Activated CD8-positive, alpha-beta T cell treated with anti-CD3 and anti-CD28 coated beads, Interleukin-2, amount 10 ng/mL, durations not matched to agents 7 days and 5 days (primary cell): ENCODE measurements around the gene IRS2. TPM values are rescaled to one million over a fixed set of nuclear protein-coding genes. Genes with fewer than 3 reads are reported as not detected.

Experiments
- ATAC-seq: fragments of 150-1000 bp; cut with Tn5 transposase; one replicate; pipeline ENCODE4 v1.10.0; 2021; ENCODE audit warnings: moderate library complexity
- CTCF ChIA-PET: fragments of 350-600 bp; sonication (Branson Sonifier 250); formaldehyde crosslinking; loops from one replicate; lab custom pipeline; 2021; ENCODE audit warnings: antibody characterized with exemption; lab: Charles Lee
- POLR2A ChIA-PET: fragments of 350-600 bp; sonication (Branson Sonifier 250); formaldehyde crosslinking; loops from one replicate; lab custom pipeline; 2021; ENCODE audit warnings: antibody characterized with exemption; lab: Charles Lee
- DNase-seq: peaks from one replicate; pipeline ENCODE4 v3.0.0-alpha.2; 2020
- H3K27ac Mint-ChIP-seq: one replicate; pipeline ENCODE4 v1.8.0; 2021; ENCODE audit warnings: mild to moderate bottlenecking, mixed read lengths
- H3K27me3 Mint-ChIP-seq: one replicate; pipeline ENCODE4 v1.8.0; 2021; ENCODE audit warnings: low read depth, mixed read lengths
- H3K36me3 Mint-ChIP-seq: one replicate; pipeline ENCODE4 v1.8.0; 2021; ENCODE audit warnings: low read depth, mixed read lengths
- H3K4me1 Mint-ChIP-seq: one replicate; pipeline ENCODE4 v1.8.0; 2021; ENCODE audit warnings: low read depth, mixed read lengths
- H3K4me3 Mint-ChIP-seq: one replicate; pipeline ENCODE4 v1.8.0; 2021; ENCODE audit warnings: mild to moderate bottlenecking, mixed read lengths
- H3K9me3 Mint-ChIP-seq: one replicate; pipeline ENCODE4 v1.8.0; 2022; ENCODE audit warnings: mixed read lengths; ENCODE audit not compliant: insufficient read depth
- total RNA-seq, 2 experiments: library from RNA; stranded (reverse); gene quantifications; one replicate each; pipeline ENCODE4 v1.2.3, GENCODE V29; 2021

Gene IRS2
- total RNA-seq, 2 experiments from 2014 or later: 3.2 to 3.3 TPM

- Mint-ChIP-seq H3K27ac (no peak overlapping the region), H3K9me3 (no peaks in the 10 kb centered on the region), H3K4me3 (no peak overlapping the region), H3K4me1 (peaks cover 21% of the 10 kb centered on the region), H3K27me3 (no peaks in the 10 kb centered on the region), H3K36me3 (peaks cover 3% of the 10 kb centered on the region)
- ATAC-seq (no peak), DNase-seq (no peak)
- POLR2A ChIA-PET: no interaction called here
- CTCF ChIA-PET: no interaction called here
Observed at GRCh38 chr13:109773786-109774185, 12.6 kb downstream of the IRS2 start.

GRCh38 chr13:109773276-109773675, 13.1 kb downstream of the IRS2 start:
- H3K4me1 Mint-ChIP-seq: peaks cover 15% of the 10 kb centered on the region
- DNase-seq (no peak), ATAC-seq (no peak)
- no peak overlapping the region for H3K27ac Mint-ChIP-seq
- H3K9me3 Mint-ChIP-seq: no peaks in the 10 kb centered on the region
- ChIA-PET POLR2A (no interaction called here), CTCF (no interaction called here)
- H3K36me3 Mint-ChIP-seq: peaks cover 3% of the 10 kb centered on the region
- H3K4me3 Mint-ChIP-seq: no peak overlapping the region
- H3K27me3 Mint-ChIP-seq: no peaks in the 10 kb centered on the region

- Mint-ChIP-seq H3K9me3 (no peaks in the 10 kb centered on the region), H3K36me3 (peaks cover 3% of the 10 kb centered on the region), H3K4me1 (peaks cover 6% of the 10 kb centered on the region), H3K4me3 (no peak overlapping the region), H3K27me3 (no peaks in the 10 kb centered on the region), H3K27ac (no peak overlapping the region)
- ChIA-PET POLR2A (no interaction called here), CTCF (no interaction called here)
- DNase-seq (no peak), ATAC-seq (no peak)
Observed at GRCh38 chr13:109771926-109772325, 14.5 kb downstream of the IRS2 start.

- CTCF ChIA-PET: no interaction called here
- no peak overlapping the region for H3K27ac Mint-ChIP-seq
Observed at GRCh38 chr13:109770436-109770835, 15.9 kb downstream of the IRS2 start.

GRCh38 chr13:109769921-109770320, 16.5 kb downstream of the IRS2 start:
- H3K27me3 Mint-ChIP-seq: no peaks in the 10 kb centered on the region
- ChIA-PET CTCF (no interaction called here), POLR2A (no interaction called here)
- peaks cover 3% of the 10 kb centered on the region for H3K36me3 Mint-ChIP-seq
- H3K4me1 Mint-ChIP-seq: peaks cover 5% of the 10 kb centered on the region
- no peak overlapping the region for H3K4me3 Mint-ChIP-seq
- DNase-seq (no peak), ATAC-seq (no peak)
- H3K9me3 Mint-ChIP-seq: no peaks in the 10 kb centered on the region
- H3K27ac Mint-ChIP-seq: no peak overlapping the region

More at GRCh38 chr13:109770436-109770835, 15.9 kb downstream of the IRS2 start:
- peaks cover 2% of the 10 kb centered on the region for H3K4me1 Mint-ChIP-seq
- ATAC-seq (no peak), DNase-seq (no peak)
- POLR2A ChIA-PET: no interaction called here
- H3K27me3 Mint-ChIP-seq: no peaks in the 10 kb centered on the region
- no peak overlapping the region for H3K4me3 Mint-ChIP-seq
- no peaks in the 10 kb centered on the region for H3K9me3 Mint-ChIP-seq
- peaks cover 3% of the 10 kb centered on the region for H3K36me3 Mint-ChIP-seq

GRCh38 chr13:109769275-109769674, 17.1 kb downstream of the IRS2 start:
- no peaks in the 10 kb centered on the region for H3K9me3 Mint-ChIP-seq
- H3K36me3 Mint-ChIP-seq: peaks cover 3% of the 10 kb centered on the region
- ChIA-PET CTCF (interaction anchor here (1.2 kb wide), 1 partner anchor 14 kb away, joined by 3 read pairs; no protein-coding TSS in a partner anchor), POLR2A (no interaction called here)
- no peak for ATAC-seq
- no peak overlapping the region for H3K4me3 Mint-ChIP-seq
- no peak overlapping the region for H3K27ac Mint-ChIP-seq
- no peaks in the 10 kb centered on the region for H3K27me3 Mint-ChIP-seq
- H3K4me1 Mint-ChIP-seq: peaks cover 12% of the 10 kb centered on the region
- no peak for DNase-seq

GRCh38 chr13:109768616-109769015, 17.8 kb downstream of the IRS2 start:
- POLR2A ChIA-PET: interaction anchor here (0.7 kb wide), 1 partner anchor 882 kb away, joined by 3 read pairs; no protein-coding TSS in a partner anchor
- H3K4me3 Mint-ChIP-seq: no peak overlapping the region
- H3K36me3 Mint-ChIP-seq: no peaks in the 10 kb centered on the region
- H3K27ac Mint-ChIP-seq: no peak overlapping the region
- DNase-seq (no peak), ATAC-seq (no peak)
- peaks cover 14% of the 10 kb centered on the region for H3K4me1 Mint-ChIP-seq
- H3K27me3 Mint-ChIP-seq: no peaks in the 10 kb centered on the region
- CTCF ChIA-PET: interaction anchor here (1.1 to 1.2 kb wide), 2 partner anchors 15 to 19 kb away, joined by 3 to 5 read pairs; no protein-coding TSS in a partner anchor
- H3K9me3 Mint-ChIP-seq: no peaks in the 10 kb centered on the region

GRCh38 chr13:109768176-109768575, 18.2 kb downstream of the IRS2 start:
- no peak overlapping the region for H3K27ac Mint-ChIP-seq
- H3K9me3 Mint-ChIP-seq: no peaks in the 10 kb centered on the region
- DNase-seq: no peak
- H3K27me3 Mint-ChIP-seq: no peaks in the 10 kb centered on the region
- no peaks in the 10 kb centered on the region for H3K36me3 Mint-ChIP-seq
- peaks cover 14% of the 10 kb centered on the region for H3K4me1 Mint-ChIP-seq
- CTCF ChIA-PET: interaction anchor here (1.1 kb wide), 1 partner anchor 19 kb away, joined by 5 read pairs; no protein-coding TSS in a partner anchor
- no peak for ATAC-seq
- POLR2A ChIA-PET: interaction anchor here (0.7 kb wide), 1 partner anchor 882 kb away, joined by 3 read pairs; no protein-coding TSS in a partner anchor
- H3K4me3 Mint-ChIP-seq: no peak overlapping the region

- Mint-ChIP-seq H3K9me3 (no peaks in the 10 kb centered on the region), H3K4me1 (peaks cover 14% of the 10 kb centered on the region), H3K4me3 (no peak overlapping the region), H3K36me3 (no peaks in the 10 kb centered on the region), H3K27ac (no peak overlapping the region), H3K27me3 (no peaks in the 10 kb centered on the region)
- no peak for DNase-seq
- ChIA-PET POLR2A (no interaction called here), CTCF (no interaction called here)
- ATAC-seq: no peak
Observed at GRCh38 chr13:109767023-109767422, 19.4 kb downstream of the IRS2 start.

- no peak overlapping the region for H3K4me3 Mint-ChIP-seq
- H3K36me3 Mint-ChIP-seq: no peaks in the 10 kb centered on the region
- no peak overlapping the region for H3K27ac Mint-ChIP-seq
- CTCF ChIA-PET: interaction anchor here (0.7 to 2.0 kb wide), 7 partner anchors 13 to 26 kb away, joined by 3 to 10 read pairs (median 5); no protein-coding TSS in a partner anchor
- ATAC-seq (peak; percentile 81), DNase-seq (peak; percentile 37)
- no peaks in the 10 kb centered on the region for H3K9me3 Mint-ChIP-seq
- no peaks in the 10 kb centered on the region for H3K27me3 Mint-ChIP-seq
- POLR2A ChIA-PET: interaction anchor here (1.5 kb wide), 1 partner anchor 20 kb away, joined by 4 read pairs; no protein-coding TSS in a partner anchor
- peaks cover 14% of the 10 kb centered on the region for H3K4me1 Mint-ChIP-seq
Observed at GRCh38 chr13:109764470-109765291, 21.7 kb downstream of the IRS2 start.

GRCh38 chr13:109764045-109764444, 22.3 kb downstream of the IRS2 start:
- CTCF ChIA-PET: interaction anchor here (1.3 to 2.0 kb wide), 5 partner anchors 12 to 27 kb away, joined by 3 to 10 read pairs (median 6); no protein-coding TSS in a partner anchor
- H3K36me3 Mint-ChIP-seq: no peaks in the 10 kb centered on the region
- no peak overlapping the region for H3K27ac Mint-ChIP-seq
- no peaks in the 10 kb centered on the region for H3K27me3 Mint-ChIP-seq
- H3K9me3 Mint-ChIP-seq: no peaks in the 10 kb centered on the region
- no peak overlapping the region for H3K4me3 Mint-ChIP-seq
- POLR2A ChIA-PET: interaction anchor here (1.5 kb wide), 1 partner anchor 21 kb away, joined by 4 read pairs; no protein-coding TSS in a partner anchor
- ATAC-seq (no peak), DNase-seq (no peak)
- peaks cover 14% of the 10 kb centered on the region for H3K4me1 Mint-ChIP-seq

- ATAC-seq: no peak
- Mint-ChIP-seq H3K36me3 (no peaks in the 10 kb centered on the region), H3K9me3 (no peaks in the 10 kb centered on the region), H3K4me3 (no peak overlapping the region), H3K4me1 (peaks cover 14% of the 10 kb centered on the region), H3K27me3 (no peaks in the 10 kb centered on the region), H3K27ac (no peak overlapping the region)
- ChIA-PET CTCF (interaction anchor here (1.3 kb wide), 1 partner anchor 13 kb away, joined by 4 read pairs; no protein-coding TSS in a partner anchor), POLR2A (no interaction called here)
- no peak for DNase-seq
Observed at GRCh38 chr13:109762791-109763190, 23.6 kb downstream of the IRS2 start.
